SK-N-SH (cell line): ENCODE data around the gene ATP8A2.

Experiments used
- EP300 ChIP-seq, 2 experiments: IDR thresholded peaks; 2 replicates each; pipeline versions ENCODE4 v1.4.0 to v1.6.1; 2012; ENCODE audit warnings: borderline replicate concordance in 1 of 2, low read depth in 1 of 2, low read length in 1 of 2
- EZH2phosphoT487 ChIP-seq: fragments of 200-600 bp; sonication (generic); IDR thresholded peaks from 2 replicates; pipeline ENCODE4 v1.6.1; 2017; ENCODE audit warnings: low read depth, mixed run types, mild to moderate bottlenecking, antibody characterized with exemption, moderate library complexity, borderline replicate concordance
- FOXM1 ChIP-seq: IDR thresholded peaks from 2 replicates; pipeline ENCODE4 v1.4.0; 2012; ENCODE audit warnings: low read depth, mild to moderate bottlenecking
- SMC3 ChIP-seq: IDR thresholded peaks from 2 replicates; pipeline ENCODE4 v1.6.1; 2012; ENCODE audit warnings: low read depth, low read length, improper control_type of control experiment
- TEAD4 ChIP-seq: IDR thresholded peaks from 2 replicates; pipeline ENCODE4 v1.4.0; 2012; ENCODE audit warnings: mild to moderate bottlenecking, borderline replicate concordance; ENCODE audit not compliant: insufficient read depth
- TF ChIP-seq, protein P1 (sequence below): fragments of 150-350 bp; IDR thresholded peaks from 2 replicates; pipeline ENCODE4 v1.6.1; 2016; ENCODE audit warnings: mild to moderate bottlenecking, low read depth, low read length
- TF ChIP-seq, protein P2 (sequence below): IDR thresholded peaks from 2 replicates; pipeline ENCODE4 v1.4.0; 2012; ENCODE audit warnings: low read depth
- TF ChIP-seq, protein P3 (sequence below): fragments of 200-600 bp; sonication (generic); IDR thresholded peaks from 2 replicates; pipeline ENCODE4 v1.6.1; 2017; ENCODE audit warnings: antibody characterized with exemption, mild to moderate bottlenecking, moderate library complexity

DNA sequence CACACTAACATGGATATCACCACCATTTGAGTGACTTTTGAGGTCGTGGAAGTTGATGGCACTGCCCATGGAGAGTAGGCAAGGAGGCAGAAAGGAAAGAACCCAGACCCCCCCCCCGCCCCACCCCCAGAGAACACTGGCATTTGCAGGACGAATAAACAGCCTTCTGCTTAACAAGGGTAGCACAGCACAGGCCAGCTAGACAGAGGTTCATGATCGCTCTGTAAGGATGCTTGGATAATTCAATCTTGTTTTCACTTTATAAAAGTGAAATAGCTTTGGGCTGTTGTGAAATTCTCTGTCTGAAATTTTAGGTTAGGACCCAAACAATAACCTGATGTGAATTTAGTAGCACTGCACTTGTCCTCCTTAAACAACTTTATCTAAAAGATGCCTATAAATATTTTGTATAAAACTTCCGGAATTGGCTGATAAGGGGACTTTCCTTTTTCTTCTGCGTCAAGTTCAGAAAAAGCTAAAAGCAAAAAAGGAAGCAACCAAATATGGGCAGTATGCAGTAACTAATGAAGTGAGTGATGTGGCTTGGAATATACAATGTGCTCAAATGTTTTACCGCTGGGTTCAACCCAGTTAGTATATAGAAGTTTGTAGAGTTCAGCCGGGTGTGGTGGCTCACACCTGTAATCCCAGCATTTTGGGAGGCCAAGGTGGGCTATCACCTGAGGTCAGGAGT lies 516.3 kb downstream of the ATP8A2 start:
- TF ChIP-seq EP300 (IDR thresholded peaks at IDR 0.05; ENCODE audit: borderline replicate concordance in 1 of 2, low read depth in 1 of 2, low read length in 1 of 2) (no peak), SMC3 (no peak), TEAD4 (no peak), EZH2phosphoT487 (no peak), FOXM1 (no peak)
- TF ChIP-seq, protein P1, sequence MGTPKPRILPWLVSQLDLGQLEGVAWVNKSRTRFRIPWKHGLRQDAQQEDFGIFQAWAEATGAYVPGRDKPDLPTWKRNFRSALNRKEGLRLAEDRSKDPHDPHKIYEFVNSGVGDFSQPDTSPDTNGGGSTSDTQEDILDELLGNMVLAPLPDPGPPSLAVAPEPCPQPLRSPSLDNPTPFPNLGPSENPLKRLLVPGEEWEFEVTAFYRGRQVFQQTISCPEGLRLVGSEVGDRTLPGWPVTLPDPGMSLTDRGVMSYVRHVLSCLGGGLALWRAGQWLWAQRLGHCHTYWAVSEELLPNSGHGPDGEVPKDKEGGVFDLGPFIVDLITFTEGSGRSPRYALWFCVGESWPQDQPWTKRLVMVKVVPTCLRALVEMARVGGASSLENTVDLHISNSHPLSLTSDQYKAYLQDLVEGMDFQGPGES: no peak
- TF ChIP-seq, protein P2, sequence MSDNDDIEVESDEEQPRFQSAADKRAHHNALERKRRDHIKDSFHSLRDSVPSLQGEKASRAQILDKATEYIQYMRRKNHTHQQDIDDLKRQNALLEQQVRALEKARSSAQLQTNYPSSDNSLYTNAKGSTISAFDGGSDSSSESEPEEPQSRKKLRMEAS: no peak
- TF ChIP-seq, protein P3, sequence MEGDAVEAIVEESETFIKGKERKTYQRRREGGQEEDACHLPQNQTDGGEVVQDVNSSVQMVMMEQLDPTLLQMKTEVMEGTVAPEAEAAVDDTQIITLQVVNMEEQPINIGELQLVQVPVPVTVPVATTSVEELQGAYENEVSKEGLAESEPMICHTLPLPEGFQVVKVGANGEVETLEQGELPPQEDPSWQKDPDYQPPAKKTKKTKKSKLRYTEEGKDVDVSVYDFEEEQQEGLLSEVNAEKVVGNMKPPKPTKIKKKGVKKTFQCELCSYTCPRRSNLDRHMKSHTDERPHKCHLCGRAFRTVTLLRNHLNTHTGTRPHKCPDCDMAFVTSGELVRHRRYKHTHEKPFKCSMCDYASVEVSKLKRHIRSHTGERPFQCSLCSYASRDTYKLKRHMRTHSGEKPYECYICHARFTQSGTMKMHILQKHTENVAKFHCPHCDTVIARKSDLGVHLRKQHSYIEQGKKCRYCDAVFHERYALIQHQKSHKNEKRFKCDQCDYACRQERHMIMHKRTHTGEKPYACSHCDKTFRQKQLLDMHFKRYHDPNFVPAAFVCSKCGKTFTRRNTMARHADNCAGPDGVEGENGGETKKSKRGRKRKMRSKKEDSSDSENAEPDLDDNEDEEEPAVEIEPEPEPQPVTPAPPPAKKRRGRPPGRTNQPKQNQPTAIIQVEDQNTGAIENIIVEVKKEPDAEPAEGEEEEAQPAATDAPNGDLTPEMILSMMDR: no peak
